ENCODE measurements around the gene FOLR3. TPM values are rescaled to one million over a fixed set of nuclear protein-coding genes. Genes with fewer than 3 reads are reported as not detected.
"Not testable (repeated sequence)": the region's sequence is repeated elsewhere in the genome, so short reads cannot be mapped to it uniquely, and the experiment has no call there.

Gene FOLR3
- total and polyA plus RNA-seq, 9 donors: 0.18 TPM; not detected in 8

DNA sequence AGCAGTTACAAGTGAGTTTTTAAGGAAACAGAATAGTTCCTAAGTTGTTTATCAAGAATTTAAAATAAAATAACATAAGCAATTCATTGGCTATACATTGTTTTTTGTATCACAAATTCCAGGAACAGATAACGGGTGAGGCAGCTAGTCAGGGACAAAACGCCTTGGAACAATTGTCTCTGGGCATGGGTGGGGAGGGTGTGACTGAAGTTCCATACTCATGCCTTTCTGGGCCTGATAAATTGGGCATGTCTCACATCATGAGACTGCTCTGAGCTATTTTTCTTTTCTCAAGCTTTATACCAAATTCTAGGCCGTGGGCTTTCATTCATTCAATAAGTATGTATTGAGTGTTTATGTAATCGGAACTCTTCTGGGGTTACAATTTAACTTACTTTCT is 21.6 kb downstream of the FOLR3 start:
- DNase-seq: no peak
- Histone ChIP-seq H3K27me3 (ENCODE audit: control insufficient read depth, insufficient read depth, low read length) (peaks cover 18% of the 10 kb centered on the region), H3K9me3 (replicated peaks; ENCODE audit: control insufficient read depth, low read depth, low read length) (no peaks in the 10 kb centered on the region), H3K27ac (ENCODE audit: low read length) (no peak overlapping the region), H3K4me3 (ENCODE audit: low read length) (no peak overlapping the region), H3K4me1 (ENCODE audit: control insufficient read depth, insufficient read depth, low read length) (no peaks in the 10 kb centered on the region), H3K36me3 (ENCODE audit: control insufficient read depth, insufficient read depth, low read length) (no peaks in the 10 kb centered on the region)
- 100% methylated on average over 1 of the region's 4 CpGs for WGBS (ENCODE audit: insufficient coverage)

- DNase-seq: no peak
- H3K27ac ChIP-seq (ENCODE audit: low read length): no peak overlapping the region
- peaks cover 21% of the 10 kb centered on the region for H3K27me3 ChIP-seq (ENCODE audit: control insufficient read depth, insufficient read depth, low read length)
- no peak overlapping the region for H3K4me3 ChIP-seq (ENCODE audit: low read length)
- no peaks in the 10 kb centered on the region for H3K9me3 ChIP-seq (replicated peaks; ENCODE audit: control insufficient read depth, low read depth, low read length)
- no peaks in the 10 kb centered on the region for H3K4me1 ChIP-seq (ENCODE audit: control insufficient read depth, insufficient read depth, low read length)
- WGBS (ENCODE audit: insufficient coverage): 43% methylated on average over 1 of the region's 2 CpGs
- no peaks in the 10 kb centered on the region for H3K36me3 ChIP-seq (ENCODE audit: control insufficient read depth, insufficient read depth, low read length)
Measured at GRCh38 chr11:72160319-72160718, 24.8 kb downstream of the FOLR3 start.

GRCh38 chr11:72162891-72163492 is 27.5 kb downstream of the FOLR3 start:
- Histone ChIP-seq H3K4me1 (ENCODE audit: control insufficient read depth, insufficient read depth, low read length) (no peaks in the 10 kb centered on the region), H3K27me3 (ENCODE audit: control insufficient read depth, insufficient read depth, low read length) (peaks cover 21% of the 10 kb centered on the region), H3K9me3 (replicated peaks; ENCODE audit: control insufficient read depth, low read depth, low read length) (no peaks in the 10 kb centered on the region), H3K36me3 (ENCODE audit: control insufficient read depth, insufficient read depth, low read length) (no peaks in the 10 kb centered on the region), H3K4me3 (ENCODE audit: low read length) (no peak overlapping the region), H3K27ac (ENCODE audit: low read length) (no peak overlapping the region)
- 67% methylated on average over 10 of the region's 16 CpGs for WGBS (ENCODE audit: insufficient coverage)
- no peak for DNase-seq

- peaks cover 11% of the 10 kb centered on the region for H3K27me3 ChIP-seq (ENCODE audit: control insufficient read depth, insufficient read depth, low read length)
- WGBS (ENCODE audit: insufficient coverage): no CpG with 5 or more reads among the region's 3 CpGs
- H3K36me3 ChIP-seq (ENCODE audit: control insufficient read depth, insufficient read depth, low read length); DNase-seq; H3K4me1 ChIP-seq (ENCODE audit: control insufficient read depth, insufficient read depth, low read length); H3K9me3 ChIP-seq (replicated peaks; ENCODE audit: control insufficient read depth, low read depth, low read length); H3K27ac ChIP-seq (ENCODE audit: low read length); H3K4me3 ChIP-seq (ENCODE audit: low read length): not testable (repeated sequence)
Measured at GRCh38 chr11:72164187-72164586, 28.7 kb downstream of the FOLR3 start.

DNA sequence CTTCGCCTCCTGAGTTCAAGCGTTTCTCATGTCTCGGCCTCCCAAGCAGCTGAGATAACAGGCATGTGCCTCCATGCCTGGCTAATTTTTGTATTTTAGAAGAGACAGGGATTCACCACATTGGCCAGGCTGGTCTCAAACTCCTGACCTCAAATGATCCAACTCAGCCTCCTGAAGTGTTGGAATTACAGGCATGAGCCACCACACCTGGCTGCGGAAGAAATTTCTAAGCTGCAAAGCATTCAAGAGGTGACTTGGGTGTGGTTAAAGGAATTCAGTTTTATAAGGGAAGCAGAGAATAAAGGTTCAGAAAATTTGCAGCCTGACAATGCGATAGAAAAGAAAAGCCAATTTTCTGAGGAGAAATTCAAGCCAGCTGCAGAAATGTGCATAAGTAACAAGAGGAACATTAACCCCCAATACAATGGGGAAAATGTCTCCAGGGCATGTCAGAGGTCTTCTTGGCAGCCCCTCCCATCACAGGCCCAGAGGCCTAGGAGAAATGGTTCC is 33.6 kb downstream of the FOLR3 start:
- not testable (repeated sequence) for H3K4me1 ChIP-seq (ENCODE audit: control insufficient read depth, insufficient read depth, low read length); H3K4me3 ChIP-seq (ENCODE audit: low read length); H3K27ac ChIP-seq (ENCODE audit: low read length); H3K36me3 ChIP-seq (ENCODE audit: control insufficient read depth, insufficient read depth, low read length); DNase-seq; H3K9me3 ChIP-seq (replicated peaks; ENCODE audit: control insufficient read depth, low read depth, low read length); H3K27me3 ChIP-seq (ENCODE audit: control insufficient read depth, insufficient read depth, low read length)
- WGBS (ENCODE audit: insufficient coverage): 92% methylated on average over 2 of the region's 5 CpGs

- H3K27ac ChIP-seq (ENCODE audit: low read length); H3K4me3 ChIP-seq (ENCODE audit: low read length); DNase-seq; H3K4me1 ChIP-seq (ENCODE audit: control insufficient read depth, insufficient read depth, low read length); H3K27me3 ChIP-seq (ENCODE audit: control insufficient read depth, insufficient read depth, low read length); H3K9me3 ChIP-seq (replicated peaks; ENCODE audit: control insufficient read depth, low read depth, low read length); H3K36me3 ChIP-seq (ENCODE audit: control insufficient read depth, insufficient read depth, low read length): not testable (repeated sequence)
- WGBS (ENCODE audit: insufficient coverage): 67% methylated on average over 2 of the region's 3 CpGs
Measured at GRCh38 chr11:72169754-72170153, 34.2 kb downstream of the FOLR3 start.

DNA sequence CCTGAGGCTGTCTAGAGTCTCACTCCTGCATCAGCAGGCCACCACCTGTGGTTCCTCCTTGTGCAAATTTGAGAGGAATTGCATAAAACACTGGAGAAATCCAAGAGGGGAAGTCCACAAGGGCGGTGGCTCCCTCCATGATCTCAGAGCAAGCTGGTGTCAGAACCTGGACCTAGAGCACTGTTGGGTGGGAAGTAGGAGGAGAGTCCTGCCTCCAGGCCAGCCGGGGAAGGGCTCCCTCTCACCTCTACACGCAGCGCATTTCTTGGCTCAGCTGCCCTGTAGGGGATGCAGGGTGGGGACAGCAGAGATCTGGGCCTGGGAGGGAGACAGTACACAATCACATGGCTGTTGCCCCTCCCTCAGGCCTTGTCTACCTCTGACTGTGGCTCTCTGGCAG is 36.5 kb downstream of the FOLR3 start:
- DNase-seq; H3K27ac ChIP-seq (ENCODE audit: low read length); H3K36me3 ChIP-seq (ENCODE audit: control insufficient read depth, insufficient read depth, low read length); H3K4me3 ChIP-seq (ENCODE audit: low read length); H3K9me3 ChIP-seq (replicated peaks; ENCODE audit: control insufficient read depth, low read depth, low read length); H3K27me3 ChIP-seq (ENCODE audit: control insufficient read depth, insufficient read depth, low read length); H3K4me1 ChIP-seq (ENCODE audit: control insufficient read depth, insufficient read depth, low read length): not testable (repeated sequence)
- 100% methylated on average over 1 of the region's 4 CpGs for WGBS (ENCODE audit: insufficient coverage)

GRCh38 chr11:72173291-72173690 is 37.8 kb downstream of the FOLR3 start:
- Histone ChIP-seq H3K9me3 (replicated peaks; ENCODE audit: control insufficient read depth, low read depth, low read length) (no peaks in the 10 kb centered on the region), H3K27ac (ENCODE audit: low read length) (no peak overlapping the region), H3K4me3 (ENCODE audit: low read length) (no peak overlapping the region), H3K27me3 (ENCODE audit: control insufficient read depth, insufficient read depth, low read length) (no peaks in the 10 kb centered on the region), H3K36me3 (ENCODE audit: control insufficient read depth, insufficient read depth, low read length) (no peaks in the 10 kb centered on the region), H3K4me1 (ENCODE audit: control insufficient read depth, insufficient read depth, low read length) (no peaks in the 10 kb centered on the region)
- DNase-seq: no peak
- 40% methylated on average over 1 of the region's 3 CpGs for WGBS (ENCODE audit: insufficient coverage)

GRCh38 chr11:72174302-72175070 is 39.0 kb downstream of the FOLR3 start:
- Histone ChIP-seq H3K4me1 (ENCODE audit: control insufficient read depth, insufficient read depth, low read length) (no peaks in the 10 kb centered on the region), H3K9me3 (replicated peaks; ENCODE audit: control insufficient read depth, low read depth, low read length) (no peaks in the 10 kb centered on the region), H3K27me3 (ENCODE audit: control insufficient read depth, insufficient read depth, low read length) (no peaks in the 10 kb centered on the region), H3K4me3 (ENCODE audit: low read length) (no peak overlapping the region), H3K36me3 (ENCODE audit: control insufficient read depth, insufficient read depth, low read length) (no peaks in the 10 kb centered on the region), H3K27ac (ENCODE audit: low read length) (no peak overlapping the region)
- DNase-seq: no peak
- 83% methylated on average over 7 of the region's 8 CpGs for WGBS (ENCODE audit: insufficient coverage)

DNA sequence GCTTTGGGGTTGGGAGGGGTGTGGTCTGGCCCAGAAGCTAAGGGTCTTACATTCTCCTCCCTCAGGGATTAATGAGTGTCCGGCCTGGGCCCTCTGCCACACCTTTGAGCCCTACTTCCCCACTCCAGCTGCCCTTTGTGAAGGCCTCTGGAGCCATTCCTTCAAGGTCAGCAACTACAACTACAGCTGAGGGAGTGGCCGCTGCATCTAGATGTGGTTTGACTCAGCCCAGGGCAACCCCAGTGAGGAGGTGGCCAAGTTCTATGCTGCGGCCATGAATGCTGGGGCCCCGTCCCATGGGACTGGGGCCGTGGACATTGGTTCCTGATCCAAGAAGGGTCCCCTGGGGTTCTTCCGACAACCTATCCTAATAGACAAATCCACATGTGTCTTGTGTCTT is 42.1 kb downstream of the FOLR3 start:
- no peak overlapping the region for H3K27ac ChIP-seq (ENCODE audit: low read length)

More for the DNA sequence above, 42.1 kb downstream of the FOLR3 start:
- H3K9me3 ChIP-seq (replicated peaks; ENCODE audit: control insufficient read depth, low read depth, low read length): no peaks in the 10 kb centered on the region
- no peaks in the 10 kb centered on the region for H3K4me1 ChIP-seq (ENCODE audit: control insufficient read depth, insufficient read depth, low read length)
- peaks cover 3% of the 10 kb centered on the region for H3K27me3 ChIP-seq (ENCODE audit: control insufficient read depth, insufficient read depth, low read length)
- no peak for DNase-seq
- WGBS (ENCODE audit: insufficient coverage): 88% methylated on average over 2 of the region's 6 CpGs
- H3K4me3 ChIP-seq (ENCODE audit: low read length): no peak overlapping the region
- H3K36me3 ChIP-seq (ENCODE audit: control insufficient read depth, insufficient read depth, low read length): no peaks in the 10 kb centered on the region
